ENCODE results near the gene NUDT7. TPM values are rescaled to one million over a fixed set of nuclear protein-coding genes. Genes with fewer than 3 reads are reported as not detected.

NUDT7 gene
- total RNA-seq, 1 donor from 2014 or later, result 6.8 TPM

DNA sequence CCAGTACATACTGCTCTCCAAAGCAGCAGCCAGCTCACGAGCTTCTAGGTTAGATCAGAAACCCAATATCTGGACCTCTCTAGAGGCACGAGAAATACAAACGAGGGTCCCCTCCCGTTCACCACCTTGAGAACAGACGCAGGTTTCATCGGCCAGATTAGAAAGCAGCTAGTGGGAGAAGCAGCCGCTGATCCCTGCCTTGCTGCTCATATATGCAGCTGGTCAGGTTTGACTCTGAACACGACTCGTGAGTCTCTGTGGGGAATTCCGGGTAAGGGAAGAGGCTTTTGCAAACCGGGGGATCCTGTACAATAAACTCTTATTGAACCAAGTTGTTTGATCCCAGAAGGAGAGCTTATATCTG, 67.7 kb downstream of the NUDT7 start:
- H3K27me3 Mint-ChIP-seq (ENCODE audit: low read depth), result peaks cover 73% of the 10 kb centered on the region
- no peak for DNase-seq (ENCODE audit: low spot score in 2 of 2, unreplicated experiment in 2 of 2)
- no peaks in the 10 kb centered on the region for H3K36me3 Mint-ChIP-seq
- no peak for TF ChIP-seq CTCF (IDR thresholded peaks at IDR 0.05; ENCODE audit: unreplicated experiment)
- no peak overlapping the region for H3K27ac Mint-ChIP-seq
- H3K4me1 Mint-ChIP-seq, result peaks cover 13% of the 10 kb centered on the region
- H3K4me3 Mint-ChIP-seq, result peak overlapping the region; percentile 88
- no peaks in the 10 kb centered on the region for H3K9me3 Mint-ChIP-seq

GRCh38 chr16:77790912-77791311, 68.6 kb downstream of the NUDT7 start:
- no peaks in the 10 kb centered on the region for H3K36me3 Mint-ChIP-seq
- DNase-seq (ENCODE audit: low spot score in 2 of 2, unreplicated experiment in 2 of 2), result no peak
- peaks cover 13% of the 10 kb centered on the region for H3K4me1 Mint-ChIP-seq
- no peaks in the 10 kb centered on the region for H3K9me3 Mint-ChIP-seq
- H3K27ac Mint-ChIP-seq, result no peak overlapping the region
- peaks cover 74% of the 10 kb centered on the region for H3K27me3 Mint-ChIP-seq (ENCODE audit: low read depth)
- TF ChIP-seq CTCF (IDR thresholded peaks at IDR 0.05; ENCODE audit: unreplicated experiment), result no peak
- no peak overlapping the region for H3K4me3 Mint-ChIP-seq

Other genes starting within 250 kb of the NUDT7 start
- gene VAT1L, start 66.0 kb downstream of the NUDT7 start, total RNA-seq, result 6.3 to 8.0 TPM (median 6.8 TPM) in 3 replicates

Data from mesothelial cell of epicardium (in vitro differentiated cells).